ENCODE measurements around the gene SYNJ1. TPM values are rescaled to one million over a fixed set of nuclear protein-coding genes. Genes with fewer than 3 reads are reported as not detected.

The SYNJ1 gene
- total and polyA plus RNA-seq, 2 donors from 2014 or later = 6.6 to 24.3 TPM

DNA sequence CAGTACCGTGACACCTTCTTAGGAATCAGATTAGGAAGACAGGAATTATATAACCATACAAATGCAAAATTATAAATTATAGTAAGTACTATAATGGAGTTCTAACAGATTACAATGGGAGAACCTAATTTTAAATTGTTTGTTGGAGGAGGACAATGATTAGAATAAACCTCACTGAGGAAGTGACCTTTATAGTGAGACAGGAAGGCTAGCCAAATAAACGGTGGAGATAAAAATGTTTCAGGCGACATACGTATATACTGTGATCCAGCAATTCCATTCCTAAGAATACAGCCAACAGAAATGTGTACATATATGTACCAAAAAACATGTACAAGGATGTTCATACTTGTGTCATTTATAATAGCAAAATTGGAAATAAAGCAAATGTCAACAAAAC is 15.2 kb downstream of the SYNJ1 start:
- H3K4me1 ChIP-seq (ENCODE audit: control insufficient read depth in 2 of 3, insufficient read depth in 2 of 3, low read depth in 1 of 3, low read length in 3 of 3) = peaks cover 0 to 2% (median 0%) of the 10 kb centered on the region in 3 donors
- DNase-seq (no peak), FAIRE-seq (no peak)
- TF ChIP-seq, protein P1, sequence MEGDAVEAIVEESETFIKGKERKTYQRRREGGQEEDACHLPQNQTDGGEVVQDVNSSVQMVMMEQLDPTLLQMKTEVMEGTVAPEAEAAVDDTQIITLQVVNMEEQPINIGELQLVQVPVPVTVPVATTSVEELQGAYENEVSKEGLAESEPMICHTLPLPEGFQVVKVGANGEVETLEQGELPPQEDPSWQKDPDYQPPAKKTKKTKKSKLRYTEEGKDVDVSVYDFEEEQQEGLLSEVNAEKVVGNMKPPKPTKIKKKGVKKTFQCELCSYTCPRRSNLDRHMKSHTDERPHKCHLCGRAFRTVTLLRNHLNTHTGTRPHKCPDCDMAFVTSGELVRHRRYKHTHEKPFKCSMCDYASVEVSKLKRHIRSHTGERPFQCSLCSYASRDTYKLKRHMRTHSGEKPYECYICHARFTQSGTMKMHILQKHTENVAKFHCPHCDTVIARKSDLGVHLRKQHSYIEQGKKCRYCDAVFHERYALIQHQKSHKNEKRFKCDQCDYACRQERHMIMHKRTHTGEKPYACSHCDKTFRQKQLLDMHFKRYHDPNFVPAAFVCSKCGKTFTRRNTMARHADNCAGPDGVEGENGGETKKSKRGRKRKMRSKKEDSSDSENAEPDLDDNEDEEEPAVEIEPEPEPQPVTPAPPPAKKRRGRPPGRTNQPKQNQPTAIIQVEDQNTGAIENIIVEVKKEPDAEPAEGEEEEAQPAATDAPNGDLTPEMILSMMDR (IDR thresholded peaks at IDR 0.05; ENCODE audit: borderline replicate concordance, extremely low read depth, insufficient read depth) = no peak
- no peaks in the 10 kb centered on the region for H3K36me3 ChIP-seq (ENCODE audit: control insufficient read depth in 2 of 3, insufficient read depth in 3 of 3, low read length in 3 of 3)
- intact Hi-C loops (cut with DNase I) = no loop called here
- no peak overlapping the region for H3K27ac ChIP-seq (ENCODE audit: low read depth in 2 of 2, low read length in 2 of 2)
- no peaks in the 10 kb centered on the region for H3K9me3 ChIP-seq (ENCODE audit: control insufficient read depth in 2 of 3, insufficient read depth in 1 of 3, low read length in 3 of 3)
- H3K9ac ChIP-seq (ENCODE audit: low read length in 3 of 3) = no peak overlapping the region
- H3K27me3 ChIP-seq (ENCODE audit: control insufficient read depth, insufficient read depth, low read length) = no peaks in the 10 kb centered on the region
- H3K4me3 ChIP-seq (ENCODE audit: low read length in 3 of 3) = no peak overlapping the region

DNA sequence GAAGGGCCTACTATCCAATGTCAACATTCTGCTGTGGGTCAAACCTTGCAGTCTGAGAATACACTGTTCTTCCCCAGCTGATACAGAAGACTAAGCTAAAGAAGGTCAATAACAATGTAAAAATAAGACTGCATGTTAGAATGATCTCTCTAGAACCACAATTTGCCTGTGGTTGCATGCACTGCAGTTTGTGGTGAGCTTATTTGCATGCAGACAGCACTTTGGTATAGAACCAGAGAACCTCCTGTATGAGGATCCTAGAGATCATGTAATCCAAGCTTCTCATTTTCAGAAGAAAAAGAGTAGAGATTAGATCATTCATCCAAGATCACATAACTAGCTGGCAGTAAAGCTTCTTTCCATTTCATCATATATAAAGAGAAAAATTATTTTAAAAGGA is 15.8 kb downstream of the SYNJ1 start:
- H3K9ac ChIP-seq (ENCODE audit: low read length in 3 of 3) = no peak overlapping the region
- no peaks in the 10 kb centered on the region for H3K4me1 ChIP-seq (ENCODE audit: control insufficient read depth in 2 of 3, insufficient read depth in 2 of 3, low read depth in 1 of 3, low read length in 3 of 3)
- H3K27ac ChIP-seq (ENCODE audit: low read depth in 2 of 2, low read length in 2 of 2) = no peak overlapping the region
- TF ChIP-seq, protein P1 (IDR thresholded peaks at IDR 0.05; ENCODE audit: borderline replicate concordance, extremely low read depth, insufficient read depth) = no peak
- H3K9me3 ChIP-seq (ENCODE audit: control insufficient read depth in 2 of 3, insufficient read depth in 1 of 3, low read length in 3 of 3) = no peaks in the 10 kb centered on the region
- DNase-seq (no peak), FAIRE-seq (no peak)
- H3K27me3 ChIP-seq (ENCODE audit: control insufficient read depth, insufficient read depth, low read length) = no peaks in the 10 kb centered on the region
- intact Hi-C loops (cut with DNase I) = no loop called here
- no peaks in the 10 kb centered on the region for H3K36me3 ChIP-seq (ENCODE audit: control insufficient read depth in 2 of 3, insufficient read depth in 3 of 3, low read length in 3 of 3)
- H3K4me3 ChIP-seq (ENCODE audit: low read length in 3 of 3) = no peak overlapping the region

DNA sequence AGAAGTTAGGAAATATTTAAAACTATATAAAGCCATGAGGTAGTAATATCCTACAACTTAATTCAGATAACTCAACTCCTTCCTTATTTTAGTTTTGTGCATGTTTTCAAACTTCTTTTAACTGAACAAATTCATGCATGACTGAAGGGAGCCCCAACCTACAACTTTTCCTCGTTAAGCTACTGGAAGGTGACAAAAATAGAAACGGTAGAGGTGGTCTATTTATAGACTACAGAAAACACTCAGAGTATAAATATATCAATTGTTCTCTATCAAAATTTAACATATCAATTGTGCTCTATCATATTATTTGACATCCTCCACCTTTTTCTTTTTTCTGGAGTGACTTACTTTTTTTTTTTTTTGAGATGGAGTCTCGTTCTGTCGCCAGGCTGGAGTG is 16.8 kb downstream of the SYNJ1 start:
- H3K27me3 ChIP-seq (ENCODE audit: control insufficient read depth, insufficient read depth, low read length) = no peaks in the 10 kb centered on the region
- no peaks in the 10 kb centered on the region for H3K36me3 ChIP-seq (ENCODE audit: control insufficient read depth in 2 of 3, insufficient read depth in 3 of 3, low read length in 3 of 3)
- H3K27ac ChIP-seq (ENCODE audit: low read depth in 2 of 2, low read length in 2 of 2) = no peak overlapping the region
- intact Hi-C loops (cut with DNase I) = no loop called here
- H3K4me1 ChIP-seq (ENCODE audit: control insufficient read depth in 2 of 3, insufficient read depth in 2 of 3, low read depth in 1 of 3, low read length in 3 of 3) = no peaks in the 10 kb centered on the region
- H3K9ac ChIP-seq (ENCODE audit: low read length in 3 of 3) = no peak overlapping the region
- DNase-seq = no peak
- H3K9me3 ChIP-seq (ENCODE audit: control insufficient read depth in 2 of 3, insufficient read depth in 1 of 3, low read length in 3 of 3) = no peaks in the 10 kb centered on the region
- H3K4me3 ChIP-seq (ENCODE audit: low read length in 3 of 3) = no peak overlapping the region
- TF ChIP-seq, protein P1 (IDR thresholded peaks at IDR 0.05; ENCODE audit: borderline replicate concordance, extremely low read depth, insufficient read depth) = no peak
- no peak for FAIRE-seq

Measured in kidney (tissue), 14 donors.